ENCODE measurements around the gene CMYA5.
"Not testable (repeated sequence)": the region's sequence is repeated elsewhere in the genome, so short reads cannot be mapped to it uniquely, and the experiment has no call there.

CMYA5 gene

DNA sequence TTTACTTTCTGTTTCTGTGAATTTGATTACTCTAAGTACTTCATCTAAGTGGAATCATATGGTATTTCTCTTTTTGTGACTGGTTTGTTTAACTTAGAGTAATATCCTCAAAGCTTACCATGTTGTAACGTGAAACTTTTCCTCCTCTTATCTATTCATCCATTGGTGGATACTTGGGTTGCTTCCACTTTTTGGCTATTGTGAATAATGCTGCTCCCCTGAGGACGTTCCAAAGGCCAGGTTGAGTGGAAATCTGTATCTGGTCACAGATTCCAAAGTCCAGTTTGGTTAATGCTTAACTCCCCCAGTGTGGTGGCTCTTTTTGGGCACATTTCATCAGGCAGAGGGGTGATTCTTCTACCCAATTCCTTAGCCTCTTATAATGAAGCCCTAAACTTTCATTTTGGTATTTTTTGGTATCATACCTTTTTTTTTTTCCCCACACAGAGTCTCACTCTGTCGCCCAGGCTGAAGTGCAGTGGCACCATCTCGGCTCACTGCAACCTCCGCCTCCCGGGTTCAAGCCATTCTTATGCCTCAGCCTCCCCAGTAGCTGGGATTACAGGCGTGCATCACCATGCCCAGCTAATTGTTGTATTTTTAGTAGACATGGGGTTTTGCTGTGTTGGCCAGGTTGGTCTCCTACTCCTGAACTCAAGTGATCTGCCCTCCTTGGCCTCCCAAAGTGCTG, 65.4 kb downstream of the CMYA5 start:
- no peak for DNase-seq (ENCODE audit: insufficient read length, low spot score)
- no peak for FAIRE-seq
- no peak for TF ChIP-seq POLR2A (IDR thresholded peaks at IDR 0.05; ENCODE audit: low read depth, low read length)
- TF ChIP-seq POLR2AphosphoS5 (IDR thresholded peaks at IDR 0.05; ENCODE audit: low read depth, low read length), result no peak
- no peak for TF ChIP-seq SPI1 (IDR thresholded peaks at IDR 0.05; ENCODE audit: low read depth, low read length)
- no peak for TF ChIP-seq POU2F2 (IDR thresholded peaks at IDR 0.05; ENCODE audit: low read depth, low read length)
- TF ChIP-seq TAF1 (IDR thresholded peaks at IDR 0.05; ENCODE audit: low read depth, low read length), result no peak
- TF ChIP-seq PAX5 (IDR thresholded peaks at IDR 0.05; ENCODE audit: insufficient read depth, low read length, severe bottlenecking), result no peak

DNA sequence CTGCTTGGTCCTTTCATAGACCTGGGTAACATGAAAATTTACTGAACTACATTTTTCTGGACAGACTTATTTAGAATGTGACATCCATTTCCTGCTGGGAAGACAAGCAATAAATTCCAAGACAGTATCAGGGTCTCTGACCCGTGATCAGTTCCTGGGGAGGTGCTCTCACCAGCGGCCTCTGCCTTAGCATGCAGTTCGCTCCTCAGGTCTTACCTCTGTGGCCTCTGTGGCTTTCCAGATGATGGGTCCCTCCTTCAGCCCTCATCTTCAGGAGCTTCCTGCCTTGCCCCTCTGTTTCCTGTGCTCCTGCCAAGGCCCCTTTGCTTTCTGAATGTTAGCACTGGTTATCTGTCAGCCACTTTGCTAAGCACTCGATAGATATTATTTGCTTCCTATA, 66.4 kb downstream of the CMYA5 start:
- FAIRE-seq, result no peak
- no peak for DNase-seq (ENCODE audit: insufficient read length, low spot score)
- TF ChIP-seq POLR2A (IDR thresholded peaks at IDR 0.05; ENCODE audit: low read depth, low read length) (no peak), POU2F2 (IDR thresholded peaks at IDR 0.05; ENCODE audit: low read depth, low read length) (no peak), SPI1 (IDR thresholded peaks at IDR 0.05; ENCODE audit: low read depth, low read length) (no peak), POLR2AphosphoS5 (IDR thresholded peaks at IDR 0.05; ENCODE audit: low read depth, low read length) (no peak), TAF1 (IDR thresholded peaks at IDR 0.05; ENCODE audit: low read depth, low read length) (no peak), PAX5 (IDR thresholded peaks at IDR 0.05; ENCODE audit: insufficient read depth, low read length, severe bottlenecking) (no peak)

DNA sequence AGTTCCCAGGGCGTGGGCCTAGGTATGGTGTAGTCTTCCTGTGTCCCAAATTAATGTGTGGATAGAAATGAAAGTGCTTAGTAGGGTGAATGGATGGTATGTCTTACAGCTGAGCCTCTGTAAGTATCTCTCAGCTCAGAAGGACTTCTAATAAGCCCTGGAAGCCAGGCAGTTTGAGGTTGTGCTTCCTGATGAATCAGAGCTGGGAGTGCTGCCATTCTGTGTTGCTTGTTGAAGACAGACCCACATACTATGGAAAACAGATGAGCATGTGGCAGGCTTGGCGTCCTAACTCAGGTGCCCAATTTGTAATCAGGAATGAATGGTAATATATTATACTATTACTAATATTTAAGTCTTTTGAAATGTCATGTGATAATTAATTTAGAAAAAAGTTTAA, 69.8 kb downstream of the CMYA5 start:
- TF ChIP-seq POU2F2 (IDR thresholded peaks at IDR 0.05; ENCODE audit: low read depth, low read length) (no peak), POLR2A (IDR thresholded peaks at IDR 0.05; ENCODE audit: low read depth, low read length) (no peak), SPI1 (IDR thresholded peaks at IDR 0.05; ENCODE audit: low read depth, low read length) (no peak), POLR2AphosphoS5 (IDR thresholded peaks at IDR 0.05; ENCODE audit: low read depth, low read length) (no peak), TAF1 (IDR thresholded peaks at IDR 0.05; ENCODE audit: low read depth, low read length) (no peak), PAX5 (IDR thresholded peaks at IDR 0.05; ENCODE audit: insufficient read depth, low read length, severe bottlenecking) (no peak)
- no peak for DNase-seq (ENCODE audit: insufficient read length, low spot score)
- no peak for FAIRE-seq

DNA sequence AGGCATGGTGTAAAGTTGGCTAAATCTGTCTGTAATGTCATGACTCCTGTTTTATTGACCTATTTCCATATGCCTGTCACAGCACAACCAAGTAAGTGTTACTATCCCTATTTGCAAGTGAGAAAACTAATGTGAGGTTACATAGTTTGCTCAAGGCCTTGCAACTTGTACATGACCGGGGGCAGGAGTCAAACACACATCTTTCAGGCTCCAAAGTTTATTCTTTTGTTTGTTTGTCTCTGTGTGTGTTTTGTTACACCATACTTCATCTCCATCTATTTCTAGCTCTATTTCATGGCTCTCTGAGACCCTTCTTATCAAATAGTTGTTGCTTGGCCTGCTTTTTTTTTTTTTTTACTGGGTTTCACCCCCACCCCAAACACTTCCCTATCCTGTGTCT, 70.2 kb downstream of the CMYA5 start:
- TF ChIP-seq POU2F2 (IDR thresholded peaks at IDR 0.05; ENCODE audit: low read depth, low read length), result no peak
- no peak for TF ChIP-seq POLR2AphosphoS5 (IDR thresholded peaks at IDR 0.05; ENCODE audit: low read depth, low read length)
- no peak for TF ChIP-seq PAX5 (IDR thresholded peaks at IDR 0.05; ENCODE audit: insufficient read depth, low read length, severe bottlenecking)
- TF ChIP-seq TAF1 (IDR thresholded peaks at IDR 0.05; ENCODE audit: low read depth, low read length), result no peak
- no peak for TF ChIP-seq POLR2A (IDR thresholded peaks at IDR 0.05; ENCODE audit: low read depth, low read length)
- TF ChIP-seq SPI1 (IDR thresholded peaks at IDR 0.05; ENCODE audit: low read depth, low read length), result no peak
- FAIRE-seq (no peak), DNase-seq (ENCODE audit: insufficient read length, low spot score) (no peak)

DNA sequence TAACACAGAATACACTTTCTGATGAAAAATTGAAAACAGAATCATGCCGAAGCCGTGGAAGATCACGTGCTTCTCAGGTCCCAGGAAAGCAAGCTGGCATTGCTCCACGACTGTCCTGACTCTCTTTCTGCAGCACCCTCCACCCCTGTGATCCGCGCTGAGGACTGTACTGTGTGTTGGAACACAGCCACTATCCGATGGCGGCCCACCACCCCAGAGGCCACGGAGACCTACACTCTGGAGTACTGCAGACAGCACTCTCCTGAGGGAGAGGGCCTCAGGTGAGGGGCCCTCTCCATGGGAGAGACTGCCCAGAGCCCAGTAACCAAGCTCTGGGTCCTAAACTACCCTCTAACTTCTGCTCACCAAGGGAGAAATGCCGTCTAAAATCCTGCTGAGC, 73.3 kb downstream of the CMYA5 start:
- FAIRE-seq (no peak), DNase-seq (ENCODE audit: insufficient read length, low spot score) (no peak)
- no peak for TF ChIP-seq TAF1 (IDR thresholded peaks at IDR 0.05; ENCODE audit: low read depth, low read length)
- no peak for TF ChIP-seq POLR2A (IDR thresholded peaks at IDR 0.05; ENCODE audit: low read depth, low read length)
- TF ChIP-seq PAX5 (IDR thresholded peaks at IDR 0.05; ENCODE audit: insufficient read depth, low read length, severe bottlenecking), result no peak
- TF ChIP-seq POU2F2 (IDR thresholded peaks at IDR 0.05; ENCODE audit: low read depth, low read length), result no peak
- TF ChIP-seq POLR2AphosphoS5 (IDR thresholded peaks at IDR 0.05; ENCODE audit: low read depth, low read length), result no peak
- TF ChIP-seq SPI1 (IDR thresholded peaks at IDR 0.05; ENCODE audit: low read depth, low read length), result no peak

DNA sequence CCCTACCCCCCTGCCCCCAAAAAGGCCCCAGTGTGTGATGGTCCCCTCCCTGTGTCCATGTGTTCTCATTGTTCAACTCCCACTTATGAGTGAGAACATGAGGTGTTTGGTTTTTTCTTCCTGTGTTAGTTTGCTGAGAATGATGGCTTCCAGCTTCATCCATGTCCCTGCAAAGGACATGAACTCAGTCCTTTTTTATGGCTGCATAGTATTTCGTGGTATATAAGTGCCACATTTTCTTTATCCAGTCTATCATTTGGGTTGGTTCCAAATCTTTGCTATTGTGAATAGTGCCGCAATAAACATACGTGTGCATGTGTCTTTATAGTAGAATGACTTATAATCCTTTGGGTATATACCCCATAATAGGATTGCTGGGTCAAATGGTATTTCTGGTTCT, 74.5 kb downstream of the CMYA5 start:
- not testable (repeated sequence) for DNase-seq (ENCODE audit: insufficient read length, low spot score); FAIRE-seq

DNA sequence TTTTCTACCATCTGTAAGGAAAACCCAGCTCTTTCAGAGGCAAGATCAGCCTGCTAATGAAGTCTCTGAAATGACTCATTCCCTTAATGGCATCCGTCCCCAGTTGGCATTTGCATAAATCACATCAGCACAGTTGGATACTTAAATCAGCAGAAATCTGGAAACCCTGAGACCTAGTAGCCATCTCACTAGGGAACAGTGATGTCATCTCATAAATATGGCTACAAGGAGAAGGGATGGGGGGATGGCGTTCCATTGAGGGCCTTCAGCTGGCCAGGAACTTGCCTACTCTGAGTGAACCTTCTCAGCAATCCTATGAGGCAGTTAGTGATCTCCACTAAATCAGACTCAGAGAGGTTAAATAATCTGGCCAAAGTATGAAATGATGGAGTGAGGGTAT, 81.8 kb downstream of the CMYA5 start:
- TF ChIP-seq TAF1 (IDR thresholded peaks at IDR 0.05; ENCODE audit: low read depth, low read length), result no peak
- no peak for TF ChIP-seq SPI1 (IDR thresholded peaks at IDR 0.05; ENCODE audit: low read depth, low read length)
- TF ChIP-seq PAX5 (IDR thresholded peaks at IDR 0.05; ENCODE audit: insufficient read depth, low read length, severe bottlenecking), result no peak
- no peak for TF ChIP-seq POU2F2 (IDR thresholded peaks at IDR 0.05; ENCODE audit: low read depth, low read length)
- no peak for TF ChIP-seq POLR2AphosphoS5 (IDR thresholded peaks at IDR 0.05; ENCODE audit: low read depth, low read length)
- no peak for TF ChIP-seq POLR2A (IDR thresholded peaks at IDR 0.05; ENCODE audit: low read depth, low read length)
- DNase-seq (ENCODE audit: insufficient read length, low spot score), result no peak
- FAIRE-seq, result no peak

DNA sequence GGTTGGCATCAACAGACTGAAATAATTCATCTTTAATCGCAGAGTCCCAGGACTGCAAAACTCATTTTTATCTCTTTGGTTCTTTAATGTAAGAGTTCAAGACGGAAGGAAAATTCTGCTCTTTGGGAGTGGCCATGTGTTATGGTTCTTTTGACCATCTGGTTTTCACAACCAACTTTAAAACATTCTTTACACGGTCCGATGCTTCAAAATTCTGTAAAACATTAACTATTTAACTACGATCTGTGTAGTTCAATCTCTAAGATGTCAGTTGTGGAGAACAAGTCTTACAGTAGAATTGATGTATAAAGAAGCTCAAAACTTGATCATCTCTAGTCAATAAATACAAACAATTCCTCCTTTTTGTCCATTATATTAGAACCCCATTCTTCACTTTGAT, 83.0 kb downstream of the CMYA5 start:
- FAIRE-seq, result no peak
- TF ChIP-seq POLR2AphosphoS5 (IDR thresholded peaks at IDR 0.05; ENCODE audit: low read depth, low read length), result no peak
- TF ChIP-seq PAX5 (IDR thresholded peaks at IDR 0.05; ENCODE audit: insufficient read depth, low read length, severe bottlenecking), result no peak
- TF ChIP-seq POLR2A (IDR thresholded peaks at IDR 0.05; ENCODE audit: low read depth, low read length), result no peak
- TF ChIP-seq SPI1 (IDR thresholded peaks at IDR 0.05; ENCODE audit: low read depth, low read length), result no peak
- no peak for TF ChIP-seq POU2F2 (IDR thresholded peaks at IDR 0.05; ENCODE audit: low read depth, low read length)
- DNase-seq (ENCODE audit: insufficient read length, low spot score), result no peak

DNA sequence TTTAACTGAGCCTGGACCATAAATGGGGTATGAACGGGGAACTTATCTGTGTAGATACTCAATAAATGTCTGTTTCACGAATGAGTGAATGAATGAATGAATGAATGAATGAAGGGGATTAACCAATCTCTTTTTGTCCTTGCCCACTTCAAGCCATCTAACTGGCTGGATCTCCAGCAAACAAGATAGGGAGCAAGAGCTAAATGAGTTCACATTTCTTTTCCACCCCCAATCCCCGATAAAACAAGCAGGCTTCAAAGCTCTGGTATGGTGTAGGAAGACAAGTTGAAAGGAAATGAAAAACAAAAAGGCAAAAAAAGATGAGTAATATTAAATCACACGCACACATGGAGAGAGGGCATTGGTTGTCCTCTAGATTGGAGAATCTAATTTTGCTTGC, 84.0 kb downstream of the CMYA5 start:
- FAIRE-seq (no peak), DNase-seq (ENCODE audit: insufficient read length, low spot score) (no peak)
- TF ChIP-seq TAF1 (IDR thresholded peaks at IDR 0.05; ENCODE audit: low read depth, low read length) (no peak), SPI1 (IDR thresholded peaks at IDR 0.05; ENCODE audit: low read depth, low read length) (no peak), PAX5 (IDR thresholded peaks at IDR 0.05; ENCODE audit: insufficient read depth, low read length, severe bottlenecking) (no peak), POU2F2 (IDR thresholded peaks at IDR 0.05; ENCODE audit: low read depth, low read length) (no peak), POLR2AphosphoS5 (IDR thresholded peaks at IDR 0.05; ENCODE audit: low read depth, low read length) (no peak), POLR2A (IDR thresholded peaks at IDR 0.05; ENCODE audit: low read depth, low read length) (no peak)

DNA sequence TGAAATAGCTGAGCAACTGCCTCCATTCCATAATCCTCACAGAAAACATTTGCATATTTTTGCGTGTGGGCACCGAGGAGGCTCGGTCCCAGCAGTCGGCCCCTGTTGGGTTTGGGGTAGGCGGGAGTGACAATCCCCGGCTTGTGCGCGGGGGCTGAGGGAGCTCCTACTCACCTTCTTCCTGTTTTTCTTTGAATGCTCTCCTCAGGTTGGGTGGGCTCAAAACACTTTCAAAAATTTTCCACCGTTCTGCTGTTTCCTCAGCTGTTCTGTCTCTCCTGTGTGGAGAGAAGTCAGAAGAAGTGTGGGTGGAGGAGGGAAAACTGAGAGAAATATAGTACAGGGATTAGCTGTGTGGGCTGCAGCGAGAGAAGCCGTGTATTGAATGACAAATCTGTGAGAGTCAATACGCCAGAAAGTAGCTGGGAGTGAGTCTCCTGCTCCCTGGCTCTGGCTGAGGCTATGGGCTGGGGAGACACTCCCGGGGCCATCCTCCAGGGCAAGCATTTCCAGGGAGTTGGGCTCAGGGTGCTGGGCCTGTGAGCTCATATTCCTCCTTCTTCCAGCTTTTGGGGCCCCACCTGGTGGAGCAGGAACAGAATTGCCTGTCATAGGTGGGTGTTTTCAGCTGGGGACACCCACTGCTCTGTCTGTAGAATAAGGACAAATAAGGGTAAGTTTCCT, 84.7 kb downstream of the CMYA5 start:
- TF ChIP-seq POU2F2 (IDR thresholded peaks at IDR 0.05; ENCODE audit: low read depth, low read length) (no peak), PAX5 (IDR thresholded peaks at IDR 0.05; ENCODE audit: insufficient read depth, low read length, severe bottlenecking) (no peak), SPI1 (IDR thresholded peaks at IDR 0.05; ENCODE audit: low read depth, low read length) (no peak), TAF1 (IDR thresholded peaks at IDR 0.05; ENCODE audit: low read depth, low read length) (no peak), POLR2AphosphoS5 (IDR thresholded peaks at IDR 0.05; ENCODE audit: low read depth, low read length) (no peak), POLR2A (IDR thresholded peaks at IDR 0.05; ENCODE audit: low read depth, low read length) (no peak)
- FAIRE-seq, result no peak
- no peak for DNase-seq (ENCODE audit: insufficient read length, low spot score)
